Neuron (in vitro differentiated cells): ENCODE measurements around the gene IFNA7.
"Not testable (repeated sequence)": the region's sequence is repeated elsewhere in the genome, so short reads cannot be mapped to it uniquely, and the experiment has no call there.

Source experiments
- H2AFZ ChIP-seq: one replicate; pipeline ENCODE4 v1.6.1; 2013; ENCODE audit warnings: low read depth, mild to moderate bottlenecking, inconsistent platforms, low read length, moderate library complexity
- H3K27me3 ChIP-seq: one replicate; pipeline ENCODE4 v1.6.1; 2013; ENCODE audit warnings: low read length; ENCODE audit not compliant: insufficient read depth
- H3K36me3 ChIP-seq: one replicate; pipeline ENCODE4 v1.6.1; 2013; ENCODE audit warnings: low read length; ENCODE audit not compliant: insufficient read depth
- H3K4me1 ChIP-seq: one replicate; pipeline ENCODE4 v1.6.1; 2013; ENCODE audit warnings: low read length; ENCODE audit not compliant: insufficient read depth
- H3K4me3 ChIP-seq: 2 replicates; pipeline ENCODE4 v1.5.1; 2013; ENCODE audit warnings: mild to moderate bottlenecking, low read length, moderate library complexity
- H3K9me3 ChIP-seq: one replicate; pipeline ENCODE4 v1.6.1; 2013; ENCODE audit warnings: low read length

The IFNA7 gene

GRCh38 chr9:21210782-21211181 lies 8.8 kb upstream of the IFNA7 start:
- H3K36me3 ChIP-seq, result not testable (repeated sequence)

GRCh38 chr9:21210311-21210710 lies 8.3 kb upstream of the IFNA7 start:
- no peak overlapping the region for H2AFZ ChIP-seq

More at GRCh38 chr9:21210782-21211181, 8.8 kb upstream of the IFNA7 start:
- not testable (repeated sequence) for H3K9me3 ChIP-seq, H3K4me1 ChIP-seq, H3K27me3 ChIP-seq, H2AFZ ChIP-seq, H3K4me3 ChIP-seq

GRCh38 chr9:21207043-21207442 lies 5.0 kb upstream of the IFNA7 start, which contains the start of gene IFNA10:
Gene IFNA10 (minus strand): TSS chr9:21207143. CDS start chr9:21207097, 46 bp downstream.
- not testable (repeated sequence) for H3K4me1 ChIP-seq, H3K4me3 ChIP-seq, H2AFZ ChIP-seq, H3K9me3 ChIP-seq, H3K27me3 ChIP-seq, H3K36me3 ChIP-seq

More at GRCh38 chr9:21210311-21210710, 8.3 kb upstream of the IFNA7 start:
- no peaks in the 10 kb centered on the region for H3K27me3 ChIP-seq
- H3K4me3 ChIP-seq, result no peak overlapping the region
- no peaks in the 10 kb centered on the region for H3K9me3 ChIP-seq
- H3K36me3 ChIP-seq, result no peaks in the 10 kb centered on the region
- H3K4me1 ChIP-seq, result no peaks in the 10 kb centered on the region

GRCh38 chr9:21205204-21205603 lies 3.2 kb upstream of the IFNA7 start:
- H3K9me3 ChIP-seq, result no peaks in the 10 kb centered on the region
- no peak overlapping the region for H2AFZ ChIP-seq
- H3K36me3 ChIP-seq, result no peaks in the 10 kb centered on the region
- no peaks in the 10 kb centered on the region for H3K27me3 ChIP-seq
- H3K4me3 ChIP-seq, result no peak overlapping the region
- H3K4me1 ChIP-seq, result no peaks in the 10 kb centered on the region

- H2AFZ ChIP-seq, H3K4me1 ChIP-seq, H3K36me3 ChIP-seq, H3K9me3 ChIP-seq, H3K4me3 ChIP-seq, H3K27me3 ChIP-seq: not testable (repeated sequence)
These were observed 6.9 kb downstream of the IFNA7 start for GRCh38 chr9:21194867-21195776.

GRCh38 chr9:21187487-21187886 lies 14.5 kb downstream of the IFNA7 start, which contains the start of gene IFNA4:
Gene IFNA4 (minus strand): TSS chr9:21187587. CDS start chr9:21187531, 56 bp downstream.
- H3K27me3 ChIP-seq, H3K4me1 ChIP-seq, H2AFZ ChIP-seq, H3K9me3 ChIP-seq, H3K36me3 ChIP-seq, H3K4me3 ChIP-seq: not testable (repeated sequence)

GRCh38 chr9:21182810-21183736 lies 18.9 kb downstream of the IFNA7 start:
- H2AFZ ChIP-seq, H3K4me3 ChIP-seq, H3K36me3 ChIP-seq, H3K4me1 ChIP-seq, H3K9me3 ChIP-seq, H3K27me3 ChIP-seq: not testable (repeated sequence)

- Histone ChIP-seq H3K4me1 (no peaks in the 10 kb centered on the region), H3K36me3 (no peaks in the 10 kb centered on the region), H2AFZ (no peak overlapping the region), H3K9me3 (no peaks in the 10 kb centered on the region), H3K4me3 (no peak overlapping the region), H3K27me3 (no peaks in the 10 kb centered on the region)
These were observed 27.3 kb downstream of the IFNA7 start for GRCh38 chr9:21174671-21175070.

GRCh38 chr9:21172156-21172555 lies 29.8 kb downstream of the IFNA7 start:
- H3K9me3 ChIP-seq, result no peaks in the 10 kb centered on the region

GRCh38 chr9:21171351-21171750 lies 30.7 kb downstream of the IFNA7 start:
- Histone ChIP-seq H3K27me3 (no peaks in the 10 kb centered on the region), H2AFZ (no peak overlapping the region), H3K36me3 (no peaks in the 10 kb centered on the region), H3K4me1 (no peaks in the 10 kb centered on the region), H3K4me3 (no peak overlapping the region), H3K9me3 (no peaks in the 10 kb centered on the region)

More at GRCh38 chr9:21172156-21172555, 29.8 kb downstream of the IFNA7 start:
- Histone ChIP-seq H3K4me1 (no peaks in the 10 kb centered on the region), H3K27me3 (no peaks in the 10 kb centered on the region), H3K36me3 (no peaks in the 10 kb centered on the region), H2AFZ (no peak overlapping the region), H3K4me3 (no peak overlapping the region)

- not testable (repeated sequence) for H3K4me1 ChIP-seq, H3K27me3 ChIP-seq, H3K4me3 ChIP-seq, H2AFZ ChIP-seq, H3K9me3 ChIP-seq, H3K36me3 ChIP-seq
These were observed 35.4 kb downstream of the IFNA7 start, which contains the start of gene IFNA21 for GRCh38 chr9:21166560-21166959. Gene IFNA21 (minus strand): TSS chr9:21166660. CDS start chr9:21166612, 48 bp downstream.

GRCh38 chr9:21165516-21165915 lies 36.5 kb downstream of the IFNA7 start:
- Histone ChIP-seq H3K36me3 (no peaks in the 10 kb centered on the region), H3K4me3 (no peak overlapping the region), H2AFZ (no peak overlapping the region), H3K9me3 (no peaks in the 10 kb centered on the region), H3K4me1 (no peaks in the 10 kb centered on the region), H3K27me3 (no peaks in the 10 kb centered on the region)

- H3K4me1 ChIP-seq, result no peaks in the 10 kb centered on the region
- no peak overlapping the region for H3K4me3 ChIP-seq
- H3K27me3 ChIP-seq, result no peaks in the 10 kb centered on the region
- no peak overlapping the region for H2AFZ ChIP-seq
- H3K9me3 ChIP-seq, result no peaks in the 10 kb centered on the region
- H3K36me3 ChIP-seq, result no peaks in the 10 kb centered on the region
These were observed 41.8 kb downstream of the IFNA7 start for GRCh38 chr9:21160178-21160577.
